HL-60 (cell line): ENCODE data around the gene COL25A1.

Source experiments
- DNase-seq, 2 experiments: peaks; one replicate each; pipeline ENCODE4 v3.0.0-alpha.2; 2010 to 2020; ENCODE audit warnings: low read depth in 1 of 2, low spot score in 1 of 2
- H3K27ac ChIP-seq: fragments of 250-450 bp; sonication (Bioruptor Pico); replicated peaks from 2 replicates; pipeline ENCODE4 v1.5.1; 2020; ENCODE audit warnings: mild to moderate bottlenecking, moderate library complexity
- H3K27me3 ChIP-seq: fragments of 250-450 bp; sonication (Bioruptor Pico); 2 replicates; pipeline ENCODE4 v1.5.1; 2021; ENCODE audit warnings: mild to moderate bottlenecking, moderate library complexity; ENCODE audit not compliant: insufficient read depth, poor library complexity, severe bottlenecking
- H3K4me3 ChIP-seq: replicated peaks from 2 replicates; pipeline ENCODE4 v1.5.1; 2011; ENCODE audit warnings: mild to moderate bottlenecking, control low read depth, low read length; ENCODE audit not compliant: insufficient read depth
- CTCF ChIP-seq: IDR thresholded peaks from one replicate; pipeline ENCODE4 v1.5.1; 2011; ENCODE audit warnings: low read length, control low read depth, inconsistent platforms; ENCODE audit not compliant: insufficient read depth
- GABPA ChIP-seq: IDR thresholded peaks from 2 replicates; pipeline ENCODE4 v1.6.1; 2012; ENCODE audit warnings: low read depth
- POLR2AphosphoS5 ChIP-seq: IDR thresholded peaks from 2 replicates; pipeline ENCODE4 v1.6.1; 2012; ENCODE audit warnings: low read depth
- REST ChIP-seq: IDR thresholded peaks from 2 replicates; pipeline ENCODE4 v1.6.1; 2012; ENCODE audit warnings: low read depth; ENCODE audit not compliant: insufficient replicate concordance
- SPI1 ChIP-seq: IDR thresholded peaks from 2 replicates; pipeline ENCODE4 v1.6.1; 2012; ENCODE audit warnings: low read depth, mild to moderate bottlenecking, borderline replicate concordance

The COL25A1 gene

DNA sequence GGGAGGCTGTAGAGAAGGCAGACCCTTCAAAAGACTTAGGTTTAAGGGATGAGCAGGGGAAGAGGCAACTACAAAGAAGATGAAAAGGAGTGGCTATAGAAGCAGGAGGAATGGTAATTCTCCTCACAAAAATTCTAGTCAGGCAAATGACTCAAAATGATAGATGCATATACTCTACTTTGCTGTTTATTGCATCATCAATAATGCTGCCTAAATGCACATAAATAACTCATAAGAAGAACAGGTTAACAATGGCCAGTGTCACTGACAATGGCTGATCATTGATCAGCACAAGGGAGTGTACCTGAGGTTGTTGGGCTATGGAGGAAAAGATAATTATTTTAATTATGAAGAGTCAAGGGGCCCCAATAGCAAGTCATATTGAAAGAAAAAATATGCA is 354.9 kb downstream of the COL25A1 start:
- no peak overlapping the region for H3K4me3 ChIP-seq
- no peak overlapping the region for H3K27ac ChIP-seq
- TF ChIP-seq SPI1 (no peak), CTCF (no peak), POLR2AphosphoS5 (no peak)
- DNase-seq = no peak
- H3K27me3 ChIP-seq = no peaks in the 10 kb centered on the region

- TF ChIP-seq POLR2AphosphoS5 (no peak), REST (no peak), CTCF (no peak), SPI1 (no peak), GABPA (no peak)
- DNase-seq = no peak
- no peaks in the 10 kb centered on the region for H3K27me3 ChIP-seq
- H3K27ac ChIP-seq = no peak overlapping the region
- no peak overlapping the region for H3K4me3 ChIP-seq
Observed at GRCh38 chr4:108946237-108946636, 356.2 kb downstream of the COL25A1 start.

- Histone ChIP-seq H3K4me3 (no peak overlapping the region), H3K27me3 (no peaks in the 10 kb centered on the region), H3K27ac (no peak overlapping the region)
- TF ChIP-seq POLR2AphosphoS5 = no peak
- no peak for TF ChIP-seq GABPA
- TF ChIP-seq CTCF = no peak
- TF ChIP-seq REST = no peak
- TF ChIP-seq SPI1 = no peak
- DNase-seq = no peak
Observed at GRCh38 chr4:108943976-108944591, 358.4 kb downstream of the COL25A1 start.

- no peak for TF ChIP-seq POLR2AphosphoS5
- no peak for TF ChIP-seq REST
- no peak for TF ChIP-seq SPI1
- TF ChIP-seq CTCF = no peak
- TF ChIP-seq GABPA = no peak
- no peak for DNase-seq
- Histone ChIP-seq H3K27me3 (no peaks in the 10 kb centered on the region), H3K27ac (no peak overlapping the region), H3K4me3 (no peak overlapping the region)
Observed at GRCh38 chr4:108943371-108943770, 359.1 kb downstream of the COL25A1 start.
